Endothelial cell of umbilical vein (primary cell): ENCODE data around the gene LCN15.
"Not testable (repeated sequence)": the region's sequence is repeated elsewhere in the genome, so short reads cannot be mapped to it uniquely, and the experiment has no call there.

Experiments
- CTCF ChIP-seq, 2 donors: IDR thresholded peaks; 1 replicate in 1 of 2; 2 replicates in 1 of 2; pipeline ENCODE4 v1.5.1; 2011; ENCODE audit warnings: low read length in 2 of 2, mild to moderate bottlenecking in 2 of 2, moderate library complexity in 2 of 2, control low read depth in 1 of 2, inconsistent platforms in 1 of 2, low read depth in 1 of 2; ENCODE audit not compliant: insufficient read depth in 1 of 2; ENCODE audit errors: extremely low read depth in 1 of 2
- EZH2 ChIP-seq: IDR thresholded peaks from 2 replicates; pipeline ENCODE4 v1.6.1; 2012; ENCODE audit warnings: borderline replicate concordance, low read depth, mild to moderate bottlenecking, moderate library complexity, low read length, inconsistent platforms; ENCODE audit not compliant: severe bottlenecking
- POLR2A ChIP-seq: IDR thresholded peaks from 2 replicates; pipeline ENCODE4 v1.6.1; 2012; ENCODE audit warnings: low read depth, mild to moderate bottlenecking, control low read depth, low read length
- POLR2AphosphoS5 ChIP-seq: IDR thresholded peaks from 2 replicates; pipeline ENCODE4 v1.6.1; 2012; ENCODE audit warnings: low read depth, mild to moderate bottlenecking, control low read depth, low read length, moderate library complexity; ENCODE audit not compliant: insufficient read depth

- TF ChIP-seq EZH2, POLR2AphosphoS5, POLR2A: not testable (repeated sequence)
- TF ChIP-seq CTCF (IDR thresholded peaks at IDR 0.05; ENCODE audit: extremely low read depth in 1 of 2, insufficient read depth in 1 of 2, low read depth in 1 of 2, low read length in 2 of 2), result peak in 1 of 2 donors; percentile 15
These were observed 2.2 kb upstream of the LCN15 start for GRCh38 chr9:136766410-136767120.
